Renal cortical epithelial cell (primary cell): ENCODE results near the gene ADSL. TPM values are rescaled to one million over a fixed set of nuclear protein-coding genes. Genes with fewer than 3 reads are reported as not detected.
"Not testable (repeated sequence)": the region's sequence is repeated elsewhere in the genome, so short reads cannot be mapped to it uniquely, and the experiment has no call there.

ENCODE experiments used
- DNase-seq: peaks from one replicate; pipeline ENCODE4 v3.0.0-alpha.2; 2011; ENCODE audit warnings: low read depth
- total RNA-seq: library from RNA; depleted of rRNA; stranded (reverse); fragments of >200 nt; gene quantifications from 2 replicates; pipeline ENCODE4 v1.2.3, GENCODE V29; 2014

The ADSL gene
- 117 and 241 TPM in 2 replicates for total RNA-seq

DNA sequence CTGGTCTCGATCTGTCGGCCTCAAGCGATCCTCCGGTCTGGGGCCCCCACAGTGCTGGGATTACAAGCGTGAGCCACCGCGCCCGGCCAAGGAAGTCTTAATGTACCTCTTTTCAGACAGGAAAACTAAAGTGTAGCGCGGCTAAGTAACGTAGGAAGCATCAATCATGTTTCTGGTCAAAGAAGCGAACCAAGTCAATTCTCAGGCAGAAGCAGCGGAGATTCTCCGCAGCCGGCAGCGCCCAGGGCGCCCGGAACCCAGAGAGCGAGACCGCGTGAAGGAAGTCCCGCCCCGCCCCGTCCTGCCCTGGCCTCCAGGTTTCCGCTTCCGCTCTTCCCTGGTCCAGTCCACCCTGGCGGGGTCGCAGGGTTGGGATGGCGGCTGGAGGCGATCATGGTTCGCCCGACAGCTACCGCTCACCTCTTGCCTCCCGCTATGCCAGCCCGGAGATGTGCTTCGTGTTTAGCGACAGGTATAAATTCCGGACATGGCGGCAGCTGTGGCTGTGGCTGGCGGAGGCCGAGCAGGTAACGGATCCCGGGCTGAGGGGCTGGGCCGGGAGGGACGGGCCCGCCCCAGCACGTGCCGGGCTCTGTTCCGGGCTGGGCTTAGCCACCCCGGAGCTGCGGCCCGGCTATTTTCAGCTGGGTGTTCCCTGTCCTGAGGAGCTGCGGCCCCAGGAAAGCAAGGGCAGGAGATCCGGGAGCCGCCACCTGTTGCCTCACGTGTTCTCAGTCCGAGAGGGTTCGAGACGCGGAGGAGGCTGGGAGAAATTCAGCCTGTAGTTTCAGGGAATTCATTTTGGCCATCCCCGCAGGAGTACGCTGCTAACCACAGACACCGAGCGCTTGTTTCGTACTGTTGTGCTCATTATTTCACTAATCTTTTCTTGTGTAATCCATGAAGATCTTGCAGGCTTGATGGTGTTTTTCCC lies at the start of gene ADSL:
Gene ADSL (plus strand): TSS at position 316 of the 934 bp plus-strand sequence. CDS start 59 bp downstream, at position 375.
- DNase-seq = peak; percentile 64

DNA sequence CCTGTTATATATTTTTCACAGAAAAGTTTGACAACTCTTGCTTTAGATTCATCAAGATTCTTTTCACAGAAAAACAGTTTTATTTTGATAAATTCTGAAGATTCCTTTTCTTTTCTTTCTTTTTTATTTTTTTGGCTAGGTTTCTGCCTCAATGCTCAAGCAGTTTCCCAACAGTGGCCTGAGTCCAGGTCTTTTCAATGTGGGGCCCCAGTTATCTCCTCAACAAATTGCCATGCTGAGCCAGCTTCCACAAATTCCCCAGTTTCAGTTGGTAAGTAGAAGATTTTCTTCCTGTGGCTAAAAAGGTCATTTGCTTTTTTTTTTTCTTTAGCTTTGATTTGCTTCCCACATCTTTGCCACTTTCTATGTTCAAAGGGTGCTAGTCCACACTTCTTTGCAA lies 46.0 kb upstream of the ADSL start:
- DNase-seq = no peak

DNA sequence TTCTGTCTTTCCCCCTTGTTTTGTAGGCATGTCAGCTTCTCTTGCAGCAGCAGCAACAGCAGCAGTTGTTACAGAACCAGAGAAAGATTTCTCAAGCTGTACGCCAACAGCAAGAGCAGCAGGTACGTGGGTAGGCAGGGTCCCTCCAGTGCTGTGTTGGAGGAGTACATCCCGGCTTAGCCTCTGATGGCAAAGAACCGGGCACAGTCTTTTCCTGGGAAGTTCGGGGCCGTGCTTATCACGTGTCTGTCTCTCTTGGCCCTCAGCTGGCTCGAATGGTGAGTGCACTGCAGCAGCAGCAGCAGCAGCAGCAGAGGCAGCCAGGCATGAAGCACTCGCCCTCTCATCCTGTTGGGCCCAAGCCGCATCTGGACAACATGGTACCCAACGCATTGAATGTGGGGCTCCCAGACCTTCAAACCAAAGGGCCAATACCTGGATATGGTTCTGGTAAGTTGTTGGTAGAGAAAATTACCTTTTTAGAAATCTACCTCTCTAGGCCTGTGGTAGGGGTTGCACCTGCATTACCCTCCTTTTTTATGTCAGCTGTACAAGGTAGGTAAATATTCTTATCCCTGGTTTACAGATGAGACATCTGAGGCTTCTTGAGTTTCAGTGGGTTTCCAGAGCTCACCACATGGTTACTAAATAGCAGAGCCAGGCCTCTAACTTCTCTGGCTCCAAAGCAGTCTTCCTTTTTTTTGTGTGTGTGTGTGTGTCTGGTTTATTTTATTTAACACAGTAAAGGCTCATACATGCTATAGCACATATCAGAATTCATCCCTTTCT lies 45.2 kb upstream of the ADSL start:
- DNase-seq = no peak

DNA sequence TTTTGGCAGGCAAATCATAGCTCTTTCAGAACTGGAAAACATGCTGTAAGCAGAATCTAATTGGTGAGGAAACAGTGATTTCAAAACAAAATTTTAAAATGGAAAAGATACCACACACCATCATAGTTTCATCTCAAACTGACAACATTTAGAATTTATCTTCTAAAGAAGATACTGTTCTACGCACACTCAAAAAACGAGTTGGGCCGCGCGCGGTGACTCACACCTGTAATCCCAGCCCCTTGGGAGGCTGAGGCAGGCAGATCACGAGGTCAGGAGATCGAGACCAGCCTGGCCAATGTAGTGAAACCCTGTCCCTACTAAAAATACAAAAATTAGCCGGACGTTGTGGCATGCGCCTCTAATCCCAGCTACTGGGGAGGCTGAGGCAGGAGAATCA lies 44.2 kb upstream of the ADSL start:
- no peak for DNase-seq

DNA sequence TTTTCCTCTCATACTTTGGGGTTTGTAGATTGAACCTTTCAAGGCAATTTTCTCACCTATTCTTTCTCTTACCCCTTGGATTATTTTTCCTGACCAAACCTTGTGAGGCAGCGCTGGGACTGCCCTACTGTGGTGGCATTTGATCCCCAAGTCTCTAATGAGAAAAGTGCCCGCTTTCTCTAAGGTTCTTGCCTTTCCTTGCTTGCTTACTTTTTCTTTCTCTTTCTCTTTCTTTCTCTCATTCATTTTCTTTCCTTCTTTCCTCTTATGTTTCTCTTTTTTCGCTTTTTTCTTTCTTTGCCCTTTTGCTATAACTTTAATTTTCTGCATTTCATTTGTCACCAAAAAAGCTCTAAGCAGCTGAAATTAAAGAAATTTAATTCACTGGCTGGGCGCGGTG lies 40.7 kb upstream of the ADSL start:
- no peak for DNase-seq

DNA sequence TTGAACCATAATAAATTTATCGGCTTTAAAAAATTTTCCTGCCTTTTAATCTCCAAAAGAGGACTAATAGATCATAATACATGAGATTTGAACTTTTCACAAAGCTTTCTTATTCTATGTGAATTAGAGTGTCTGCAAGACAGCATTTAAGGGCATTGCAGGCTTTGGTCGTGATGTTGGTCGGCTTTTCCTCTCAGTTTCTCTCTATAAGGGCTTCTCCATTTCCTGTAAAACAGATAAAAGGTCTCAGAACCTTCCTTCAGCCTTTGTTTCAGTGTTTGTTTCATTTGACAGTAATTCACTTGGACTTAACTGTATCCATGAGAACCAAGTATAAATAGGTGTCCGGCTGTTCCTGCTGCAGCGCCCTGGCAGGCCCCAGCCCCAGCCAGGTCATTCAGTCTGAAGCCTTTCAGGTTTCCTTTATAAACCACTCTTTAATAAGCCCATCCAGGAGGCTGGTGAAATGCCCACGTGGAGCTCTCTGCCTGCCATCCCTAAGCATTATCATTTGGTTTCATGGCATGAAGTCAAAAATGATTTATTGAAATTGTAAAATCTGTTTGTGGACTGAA lies 37.2 kb upstream of the ADSL start:
- DNase-seq = no peak

DNA sequence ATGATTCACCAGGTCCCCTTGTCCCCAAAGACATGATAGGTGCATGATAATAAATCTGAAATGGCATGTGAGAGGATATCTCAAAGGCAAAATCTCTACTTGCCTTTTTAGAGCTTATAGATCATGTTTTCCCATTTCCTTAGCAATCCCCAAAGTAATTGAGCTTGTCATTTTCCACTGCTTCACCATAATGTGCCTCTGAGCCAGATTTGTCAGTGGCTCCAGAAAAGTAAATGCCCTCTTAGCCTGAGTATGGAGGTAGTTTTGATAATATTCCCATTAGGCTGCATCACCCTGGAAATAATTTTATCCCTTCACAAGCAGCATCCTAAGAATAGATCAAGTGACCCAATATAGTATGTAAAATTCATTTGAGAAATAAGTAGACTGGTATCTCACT lies 36.7 kb upstream of the ADSL start:
- DNase-seq = no peak

DNA sequence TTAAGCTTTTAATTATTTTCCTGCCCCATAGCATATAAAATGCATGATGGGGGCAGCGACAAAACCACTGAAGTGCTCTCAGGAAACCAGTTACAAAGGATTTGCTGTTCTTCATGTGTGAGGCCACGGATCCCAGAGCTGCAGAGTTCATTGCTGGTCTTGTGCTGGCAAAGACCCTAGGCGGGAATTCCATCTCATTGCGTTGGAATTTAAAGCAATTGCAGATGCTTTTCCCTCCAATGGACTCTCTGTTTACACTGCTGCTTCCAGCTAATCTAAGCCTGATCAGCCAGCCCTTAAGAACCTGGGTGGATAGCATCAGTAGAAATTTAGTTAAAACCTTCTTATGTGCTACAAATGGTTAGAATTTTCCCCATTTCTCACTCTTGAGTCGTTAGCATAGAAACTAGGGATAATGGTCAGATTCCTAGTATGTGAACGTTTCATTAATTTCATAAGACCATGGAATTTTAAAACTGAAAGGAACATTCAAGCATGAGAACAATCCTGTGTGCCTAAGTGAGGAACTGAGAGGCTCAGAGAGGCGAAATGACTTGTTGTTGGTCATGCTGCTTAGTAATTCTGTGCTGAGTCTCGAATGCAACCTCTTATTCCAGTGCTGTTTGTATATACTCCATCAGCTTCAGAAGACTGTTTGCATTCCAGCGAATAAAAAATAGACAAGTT lies 36.1 kb upstream of the ADSL start:
- no peak for DNase-seq

DNA sequence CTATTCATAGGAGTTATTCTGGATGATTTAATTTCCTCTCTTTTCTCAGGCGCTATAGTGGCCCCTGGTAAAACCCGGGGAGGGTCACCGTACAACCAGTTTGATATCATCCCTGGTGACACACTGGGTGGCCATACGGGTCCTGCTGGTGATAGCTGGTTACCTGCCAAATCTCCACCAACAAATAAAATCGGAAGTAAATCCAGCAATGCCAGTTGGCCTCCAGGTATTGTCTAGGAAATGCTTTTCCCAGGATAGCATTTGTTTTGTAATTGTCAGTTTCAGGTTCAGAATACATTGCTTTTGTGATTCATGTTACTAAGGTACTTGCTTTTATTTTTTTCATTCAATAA lies 35.6 kb upstream of the ADSL start:
- no peak for DNase-seq

DNA sequence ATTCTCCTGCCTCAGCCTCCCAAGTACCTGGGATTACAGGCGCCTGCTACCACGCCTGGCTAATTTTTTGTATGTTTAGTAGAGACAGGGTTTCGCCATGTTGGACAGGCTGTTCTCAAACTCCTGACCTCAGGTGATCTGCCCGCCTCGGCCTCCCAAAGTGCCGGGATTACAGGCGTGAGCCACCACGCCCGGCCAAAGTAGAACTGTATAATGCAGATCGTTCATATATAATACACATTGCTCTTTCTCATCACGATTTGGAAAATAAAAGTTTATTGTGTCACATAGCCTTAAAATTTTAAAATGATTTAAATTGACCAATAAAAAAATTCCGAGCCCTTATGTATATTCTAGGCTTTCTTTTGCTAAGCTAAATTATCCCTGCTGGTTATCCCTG lies 34.7 kb upstream of the ADSL start:
- DNase-seq = not testable (repeated sequence)

DNA sequence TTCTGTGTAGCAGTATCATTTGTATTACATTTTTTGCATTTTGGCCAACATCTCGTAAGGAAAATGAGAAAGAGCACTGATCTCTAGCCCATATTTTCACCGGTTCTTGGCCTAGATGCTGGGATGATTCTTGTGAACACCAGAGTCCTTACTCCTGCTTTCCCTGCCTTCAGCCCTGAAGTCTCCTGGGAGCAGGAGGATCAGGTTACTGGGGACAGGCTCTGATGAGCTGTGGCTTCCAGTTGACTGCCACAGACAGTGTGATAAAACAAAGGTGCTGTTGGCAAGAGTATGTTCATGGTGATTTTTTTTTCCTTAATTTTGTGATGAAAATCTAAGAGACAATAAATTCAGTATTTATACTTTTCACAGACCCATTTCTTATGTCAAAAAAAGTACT lies 34.2 kb upstream of the ADSL start:
- no peak for DNase-seq

DNA sequence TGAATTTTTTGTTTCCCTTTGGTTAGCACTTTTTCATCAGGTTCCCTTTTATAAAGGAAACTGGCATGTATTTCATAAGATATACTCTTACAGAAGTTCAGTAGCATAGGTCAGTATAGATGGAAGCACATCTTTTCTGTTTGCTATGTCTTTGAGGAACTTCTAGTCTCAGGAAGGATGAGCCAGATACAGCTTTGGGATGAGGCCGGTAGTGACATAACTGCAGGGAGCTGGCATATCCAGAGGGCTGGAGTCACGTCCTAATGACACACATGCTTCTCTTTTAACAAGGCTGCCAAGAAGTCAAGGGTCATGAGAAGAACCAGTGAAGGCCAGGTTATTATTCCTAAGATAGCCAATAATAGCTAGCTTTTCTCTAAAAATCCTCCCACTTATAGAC lies 33.3 kb upstream of the ADSL start:
- DNase-seq = no peak

DNA sequence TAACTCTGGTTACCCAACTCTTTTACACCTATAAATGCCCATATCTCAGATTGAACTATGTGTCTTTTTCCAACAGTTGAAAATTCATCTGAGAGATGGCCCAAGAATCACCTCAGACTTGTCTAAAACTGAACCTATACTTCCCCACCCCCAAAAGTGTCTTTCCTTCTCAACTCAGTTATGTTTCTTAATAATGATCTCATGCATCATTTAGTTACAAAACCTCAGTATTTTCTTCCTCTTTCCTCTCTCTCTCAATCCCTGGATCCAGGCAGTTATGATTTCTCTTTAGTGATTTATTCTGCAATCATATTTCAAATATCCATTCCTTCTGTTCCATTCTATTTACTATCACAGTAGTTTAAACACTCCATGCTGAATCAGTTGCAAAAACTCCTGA lies 32.3 kb upstream of the ADSL start:
- DNase-seq = no peak

DNA sequence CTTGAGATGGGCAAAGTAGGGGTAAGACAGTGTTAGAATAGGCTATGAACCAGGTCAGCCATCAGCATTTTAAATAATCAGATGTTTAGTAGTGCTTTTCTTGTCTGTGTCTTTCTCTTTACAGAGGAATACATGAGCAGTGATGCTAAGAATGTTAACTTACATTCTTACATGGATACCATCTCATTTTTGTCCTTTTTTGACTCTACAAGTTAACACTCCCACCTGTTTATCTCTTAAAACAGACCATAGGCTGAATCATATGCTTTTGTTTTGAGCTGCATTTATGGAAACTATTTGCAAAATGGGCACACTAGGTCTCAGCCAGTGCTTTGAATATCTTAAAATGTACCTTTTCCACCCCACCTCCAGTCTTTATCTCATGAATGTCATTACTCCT lies 25.6 kb upstream of the ADSL start:
- DNase-seq = no peak

DNA sequence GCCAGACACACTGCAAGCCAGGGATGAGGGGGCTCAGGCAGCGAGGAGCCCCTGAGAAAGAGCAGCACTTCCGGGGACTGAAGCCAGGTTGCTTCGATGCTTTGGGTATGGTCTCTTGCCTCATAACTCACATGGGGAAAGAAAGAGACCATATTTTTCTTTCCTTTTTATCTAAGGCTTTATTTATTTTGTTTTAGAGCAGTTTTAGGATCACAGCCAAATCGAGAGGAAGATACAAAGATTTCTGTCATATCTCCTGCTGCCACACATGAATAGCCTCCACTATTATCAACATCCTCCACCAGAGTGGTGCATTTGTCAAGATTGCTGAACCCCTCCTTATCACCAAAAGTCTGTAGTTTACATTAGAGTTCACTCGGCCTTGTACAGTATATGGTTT lies 24.3 kb upstream of the ADSL start:
- no peak for DNase-seq

DNA sequence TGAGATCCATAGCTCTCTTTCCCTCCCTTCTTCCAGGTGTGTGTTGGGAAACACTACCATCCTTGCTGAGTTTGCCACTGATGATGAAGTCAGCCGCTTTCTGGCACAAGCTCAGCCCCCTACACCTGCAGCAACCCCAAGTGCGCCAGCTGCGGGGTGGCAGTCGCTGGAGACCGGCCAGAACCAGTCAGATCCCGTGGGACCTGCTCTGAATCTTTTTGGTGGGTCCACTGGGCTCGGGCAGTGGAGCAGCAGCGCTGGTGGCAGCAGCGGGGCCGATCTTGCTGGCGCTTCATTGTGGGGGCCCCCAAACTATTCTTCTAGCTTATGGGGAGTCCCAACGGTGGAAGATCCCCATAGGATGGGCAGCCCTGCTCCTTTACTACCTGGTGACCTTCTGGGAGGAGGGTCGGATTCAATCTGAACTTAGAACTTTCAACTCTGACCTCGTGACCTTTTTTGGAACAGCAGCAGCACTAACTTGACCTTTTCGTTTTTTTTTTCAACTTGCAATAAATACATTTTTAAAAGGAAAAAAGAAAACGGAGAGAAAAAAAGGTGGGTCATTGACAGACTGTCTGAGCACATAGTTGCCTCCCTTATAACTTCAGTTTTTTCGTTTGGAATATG lies 23.4 kb upstream of the ADSL start:
- DNase-seq = no peak

DNA sequence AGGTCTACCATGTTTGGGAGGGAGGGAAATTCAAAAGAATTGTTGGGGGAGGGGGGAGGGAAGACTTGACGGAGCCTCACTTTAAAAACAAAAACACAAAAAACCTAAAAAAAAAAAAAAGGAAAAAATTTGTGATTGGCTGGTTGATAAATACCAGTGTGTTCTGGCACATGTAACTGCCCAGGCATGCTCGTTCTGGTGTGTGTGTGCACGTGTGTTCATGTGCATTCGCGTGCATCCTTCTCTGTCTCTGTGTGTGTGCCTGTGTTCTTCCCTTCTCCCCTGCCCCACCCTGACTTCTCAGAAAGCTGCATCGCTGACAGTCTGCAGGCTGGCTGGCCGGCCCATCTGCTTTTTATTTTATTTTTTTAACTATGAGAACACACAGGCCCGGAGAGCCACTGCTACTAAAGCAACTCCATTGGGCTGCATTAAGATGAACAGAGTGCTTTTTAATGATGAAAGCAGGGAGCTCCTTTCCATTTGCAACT lies 22.6 kb upstream of the ADSL start:
- no peak for DNase-seq

DNA sequence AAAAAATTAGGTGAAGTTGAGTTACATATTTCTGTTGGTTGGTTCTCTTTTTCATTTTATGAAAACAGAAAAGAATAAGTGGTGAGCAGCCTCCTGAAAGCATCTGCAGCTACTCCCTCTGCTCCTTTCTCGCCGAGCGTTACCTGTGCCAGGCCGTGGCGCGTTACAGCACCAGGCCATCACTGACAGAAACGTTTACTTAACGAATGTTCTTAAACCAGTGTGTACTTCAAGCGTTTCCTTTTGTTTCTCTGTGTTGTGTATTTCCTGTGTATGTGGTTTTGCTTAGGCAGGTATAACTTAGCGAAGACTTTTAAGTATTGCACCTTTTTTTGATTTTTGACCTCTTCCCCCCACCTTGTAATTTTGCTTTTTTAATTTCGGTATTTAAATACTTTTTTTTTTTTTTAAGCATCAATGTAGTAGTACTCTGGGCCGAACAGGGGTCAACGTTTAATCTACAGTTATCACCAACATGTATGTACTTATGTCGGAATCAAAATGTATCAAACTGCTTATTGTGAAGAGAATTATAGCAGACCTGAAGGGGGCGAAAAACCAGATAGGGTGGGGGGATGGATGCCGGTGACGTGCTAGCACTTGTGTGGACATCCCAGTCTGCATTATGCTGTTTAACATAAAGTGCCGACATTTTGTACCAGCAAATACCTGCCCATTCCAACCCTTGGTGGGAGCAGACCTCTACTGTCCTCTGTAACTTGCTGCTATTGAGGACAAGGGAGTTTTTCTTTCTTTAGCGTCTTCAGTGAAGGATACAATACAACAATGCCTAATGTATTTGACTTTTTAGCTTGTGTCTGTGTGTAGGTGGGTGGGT lies 21.6 kb upstream of the ADSL start:
- no peak for DNase-seq

DNA sequence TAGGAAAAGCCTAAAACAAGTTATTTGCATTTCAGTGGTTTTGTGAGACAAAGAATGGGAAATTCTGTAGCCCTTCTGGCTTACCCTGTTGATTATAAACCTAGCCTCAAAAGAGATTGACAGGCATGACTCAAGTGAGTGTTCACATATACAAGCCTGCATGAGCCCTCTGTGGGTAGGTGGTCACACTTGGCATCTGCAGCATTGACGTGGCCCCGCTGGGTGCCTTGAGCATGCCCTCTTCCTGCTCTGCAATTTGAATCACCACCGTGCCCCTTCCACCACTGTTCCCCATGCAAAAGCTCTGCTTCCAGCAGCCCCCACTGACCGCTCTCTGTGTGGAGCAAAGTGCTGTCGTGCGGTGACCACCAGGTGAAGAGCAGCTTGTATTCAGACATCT lies 21.0 kb upstream of the ADSL start:
- no peak for DNase-seq

DNA sequence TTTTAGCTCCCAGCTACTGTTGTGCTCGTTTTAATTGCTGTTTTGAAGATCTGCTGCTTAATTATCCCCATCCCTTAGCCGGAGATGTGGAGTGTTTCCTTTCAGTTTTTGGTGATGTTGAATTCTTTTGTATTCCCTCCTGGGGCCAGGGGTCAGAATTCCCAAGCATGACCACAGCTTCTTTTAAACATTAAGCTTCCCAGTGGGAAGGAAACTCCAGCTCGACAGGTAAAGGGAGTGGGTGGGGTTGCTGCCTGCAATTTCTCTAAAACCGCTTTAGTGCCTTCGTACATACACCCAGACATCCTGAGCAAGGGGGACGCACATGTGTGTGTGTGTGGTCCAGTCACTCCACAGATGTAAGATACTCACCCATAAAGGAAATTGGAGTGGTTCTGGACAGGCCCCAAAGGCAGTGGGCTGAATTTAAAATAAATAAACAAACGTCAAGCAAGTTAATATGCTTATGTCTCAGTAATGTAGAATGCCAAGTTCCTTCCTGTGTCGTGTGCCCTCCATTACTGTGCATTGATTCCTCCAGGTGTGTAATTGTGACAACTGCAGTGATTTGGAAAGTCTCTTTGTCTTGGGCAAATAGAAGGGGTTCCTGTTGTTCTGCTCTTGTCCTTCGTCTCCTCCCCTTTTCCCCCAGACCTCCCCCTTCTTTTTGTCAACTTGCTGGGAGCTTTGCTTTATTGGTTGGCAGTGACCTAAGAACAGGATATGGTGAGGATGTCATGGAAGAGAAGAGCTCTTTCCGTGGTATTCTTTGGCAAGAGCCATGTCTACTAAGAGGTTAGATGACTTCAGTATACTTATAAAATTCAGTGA lies 19.2 kb upstream of the ADSL start:
- no peak for DNase-seq
